HG03039 (cell line): ENCODE measurements around the gene CHRNE.
"Not testable (repeated sequence)": the region's sequence is repeated elsewhere in the genome, so short reads cannot be mapped to it uniquely, and the experiment has no call there.

Source experiments
- ATAC-seq: cut with Tn5 transposase; IDR thresholded peaks from one replicate; pipeline ENCODE4 v1.9.1; 2021; ENCODE audit warnings: mild to moderate bottlenecking, moderate library complexity; ENCODE audit not compliant: unreplicated experiment

CHRNE gene

DNA sequence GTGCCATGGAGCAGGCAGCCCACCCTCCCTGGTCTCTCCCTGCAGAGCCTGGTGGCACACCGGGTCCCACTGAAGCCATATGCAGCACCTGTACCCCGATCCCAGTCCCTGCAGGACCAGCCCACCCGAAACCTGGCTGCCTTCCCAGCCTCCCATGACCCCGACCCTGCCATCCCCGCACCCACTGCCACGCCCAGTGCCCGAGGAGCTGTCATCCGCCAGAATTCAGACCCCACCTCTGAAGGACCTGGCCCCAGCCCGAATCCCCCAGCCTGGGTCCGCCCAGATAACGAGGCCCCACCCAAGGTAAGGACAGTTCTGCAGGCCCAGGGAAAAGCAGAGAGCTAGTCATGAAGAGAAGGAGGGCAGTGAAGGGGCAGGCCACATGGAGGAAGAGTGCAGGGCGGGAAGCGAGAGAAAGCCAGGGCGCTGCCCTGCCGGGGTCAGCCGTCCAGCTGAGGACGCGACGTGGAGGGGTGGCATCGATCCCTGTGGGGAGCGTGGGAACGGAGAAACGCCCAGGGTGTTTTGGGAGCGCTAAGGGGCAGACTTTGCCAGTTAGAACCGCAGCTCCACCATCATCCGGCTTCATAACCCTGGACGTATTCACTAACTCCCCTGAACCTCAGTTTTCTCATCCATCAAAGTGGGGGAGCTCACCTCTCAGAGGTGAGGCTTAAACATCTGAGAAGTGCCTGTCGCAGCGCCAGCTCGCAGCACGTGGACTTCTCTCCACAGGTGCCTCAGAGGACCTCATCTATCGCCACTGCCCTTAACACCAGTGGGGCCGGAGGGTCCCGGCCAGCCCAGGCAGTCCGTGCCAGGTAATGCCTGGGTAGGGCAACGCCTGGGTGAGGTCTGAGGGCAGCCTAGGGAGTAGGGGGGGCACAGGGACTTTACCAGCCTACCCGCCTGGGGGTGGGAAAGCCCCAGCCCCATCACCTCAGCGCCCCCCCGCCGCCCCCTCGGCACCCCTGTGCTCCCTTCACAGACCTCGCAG is 11.2 kb downstream of the CHRNE start:
- no peak for ATAC-seq

GRCh38 chr17:4887581-4887980 is 15.3 kb downstream of the CHRNE start:
- ATAC-seq, result no peak

DNA sequence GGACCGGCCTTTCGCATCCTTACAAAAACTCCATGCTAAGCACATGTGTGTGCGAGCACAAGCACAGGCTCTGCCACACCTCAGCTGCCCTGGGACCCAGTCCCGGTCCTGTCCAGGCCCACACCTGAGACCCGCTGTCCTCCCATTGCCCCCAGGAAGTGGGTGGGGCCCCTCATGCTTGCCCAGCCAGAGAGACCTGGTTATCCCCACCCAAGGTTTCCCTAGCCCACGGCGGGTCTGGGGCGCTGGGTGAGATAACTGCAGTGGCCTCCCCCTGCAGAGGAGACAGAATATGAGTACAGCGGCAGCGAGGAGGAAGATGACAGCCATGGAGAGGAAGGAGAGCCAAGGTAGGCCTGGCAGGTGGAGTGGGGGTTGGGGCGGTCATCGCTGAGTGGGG is 16.1 kb downstream of the CHRNE start:
- ATAC-seq, result no peak

- ATAC-seq, result no peak
Observed at GRCh38 chr17:4884489-4884888, 18.4 kb downstream of the CHRNE start.

DNA sequence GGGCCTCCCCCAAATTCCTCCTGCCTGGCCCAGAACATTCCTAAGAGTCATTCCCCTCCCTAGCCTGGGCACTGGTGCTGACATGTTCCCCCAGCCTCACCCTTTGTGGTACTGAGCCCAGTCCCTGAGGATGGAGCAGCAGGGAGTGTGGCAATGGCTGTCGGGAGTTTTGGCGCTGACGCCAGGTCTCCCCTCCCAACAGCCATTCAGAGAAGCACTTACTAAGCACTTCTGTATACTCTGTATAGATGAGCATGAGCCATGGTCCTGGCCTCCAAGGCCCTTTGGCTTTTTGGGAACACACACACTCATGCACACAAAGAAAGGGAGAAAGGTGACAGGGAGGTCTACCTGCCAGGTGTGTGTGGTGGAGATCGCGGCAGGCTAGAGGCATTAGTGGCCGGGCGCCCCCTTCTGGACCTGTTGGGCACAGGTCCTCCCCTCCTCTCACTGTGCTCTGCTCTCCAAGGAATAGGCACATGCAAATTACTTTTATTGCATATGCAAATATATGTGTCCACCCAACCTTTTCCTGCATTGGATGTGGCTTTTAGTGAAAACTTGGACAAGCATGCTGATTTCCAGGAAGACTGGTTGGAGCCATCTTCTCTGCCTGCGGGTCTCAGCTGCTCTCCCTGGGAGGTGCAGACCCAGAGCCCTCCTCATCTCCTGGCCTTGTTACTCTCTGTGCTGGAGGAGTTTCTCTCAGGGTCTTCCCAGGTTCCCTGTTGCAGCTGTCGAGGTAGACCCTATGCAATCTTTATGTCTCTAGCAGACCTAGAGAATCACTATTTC is 20.9 kb downstream of the CHRNE start:
- no peak for ATAC-seq

GRCh38 chr17:4880857-4881256 is 22.0 kb downstream of the CHRNE start:
- no peak for ATAC-seq

- no peak for ATAC-seq
Observed at GRCh38 chr17:4879601-4880000, 23.3 kb downstream of the CHRNE start.

DNA sequence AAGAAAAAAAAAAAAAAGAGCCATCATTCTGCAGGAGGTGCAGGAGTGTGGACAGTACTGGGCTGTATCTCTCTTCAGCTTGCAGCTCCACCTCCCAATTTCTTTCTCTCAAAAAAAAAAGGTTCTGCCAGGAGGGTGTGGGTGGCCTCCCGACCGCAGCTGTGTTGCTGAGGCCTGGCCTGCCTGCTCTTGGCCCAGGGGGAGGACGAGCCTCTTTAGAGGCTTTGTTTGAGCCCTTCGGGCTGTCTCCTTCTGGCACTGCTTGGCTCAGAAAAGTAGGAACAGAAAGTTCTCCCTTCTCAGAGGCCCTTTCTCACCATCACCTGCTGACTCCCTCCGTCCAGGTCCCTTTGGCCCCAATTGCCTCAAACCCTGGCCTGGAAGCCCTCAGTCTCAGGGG is 25.8 kb downstream of the CHRNE start:
- no peak for ATAC-seq

- no peak for ATAC-seq
Observed at GRCh38 chr17:4872786-4873185, 30.1 kb downstream of the CHRNE start.

DNA sequence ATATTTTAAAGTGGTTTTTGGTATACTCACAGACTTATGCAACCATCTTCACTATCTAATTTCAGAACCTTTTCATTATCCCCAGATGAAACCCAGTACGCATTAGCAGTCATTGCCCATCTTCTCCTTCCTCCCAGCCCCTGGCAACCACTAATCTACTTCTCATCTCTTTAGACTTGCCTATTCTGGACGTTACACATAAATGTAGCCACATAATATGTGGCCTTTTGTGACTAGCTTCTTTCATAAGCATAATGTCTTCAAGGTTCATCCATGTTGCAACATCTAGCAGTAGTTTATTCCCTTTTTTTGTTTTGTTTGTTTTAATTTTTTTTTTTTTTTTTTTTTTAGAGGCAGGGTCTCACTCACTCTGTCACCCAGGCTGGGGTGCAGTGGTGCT is 32.0 kb downstream of the CHRNE start:
- ATAC-seq, result no peak

DNA sequence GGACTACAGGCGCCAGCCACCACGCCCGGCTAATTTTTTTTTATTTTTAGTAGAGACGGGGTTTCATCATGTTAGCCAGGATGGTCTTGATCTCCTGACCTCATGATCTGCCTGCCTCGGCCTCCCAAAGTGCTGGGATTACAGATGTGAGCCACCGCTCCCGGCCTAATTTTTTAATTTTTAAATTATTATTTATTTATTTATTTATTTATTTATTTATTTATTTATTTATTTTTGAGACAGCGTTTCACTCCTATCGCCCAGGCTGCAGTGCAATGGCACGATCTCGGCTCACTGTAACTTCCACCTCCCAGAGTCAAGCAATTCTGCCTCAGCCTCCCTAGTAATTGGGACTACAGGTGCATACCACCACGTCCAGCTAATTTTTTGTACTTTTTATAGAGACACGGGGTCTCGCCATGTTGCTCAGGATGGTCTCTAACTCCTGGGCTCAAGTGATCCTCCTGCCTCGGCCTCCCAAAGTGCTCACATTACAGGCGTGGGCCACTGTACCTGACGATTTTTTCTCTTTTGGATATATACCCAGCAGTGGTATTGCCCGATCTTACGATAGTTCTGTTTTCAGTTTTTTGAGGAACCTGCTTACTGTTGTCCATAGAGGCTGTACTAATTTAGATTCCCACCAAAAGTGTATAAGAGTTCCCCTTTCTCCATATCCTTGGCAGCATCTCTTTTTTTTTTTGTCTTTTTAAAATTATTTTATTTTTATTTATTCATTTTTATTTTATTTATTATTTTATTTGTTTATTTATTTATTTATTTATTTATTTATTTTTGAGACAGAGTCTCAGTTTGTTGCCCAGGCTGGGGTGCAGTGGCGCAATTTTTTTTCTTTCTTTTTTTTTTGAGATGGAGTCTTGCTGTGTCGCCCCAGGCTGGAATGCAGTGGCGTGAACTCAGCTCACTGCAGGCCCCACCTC is 33.6 kb downstream of the CHRNE start:
- not testable (repeated sequence) for ATAC-seq

DNA sequence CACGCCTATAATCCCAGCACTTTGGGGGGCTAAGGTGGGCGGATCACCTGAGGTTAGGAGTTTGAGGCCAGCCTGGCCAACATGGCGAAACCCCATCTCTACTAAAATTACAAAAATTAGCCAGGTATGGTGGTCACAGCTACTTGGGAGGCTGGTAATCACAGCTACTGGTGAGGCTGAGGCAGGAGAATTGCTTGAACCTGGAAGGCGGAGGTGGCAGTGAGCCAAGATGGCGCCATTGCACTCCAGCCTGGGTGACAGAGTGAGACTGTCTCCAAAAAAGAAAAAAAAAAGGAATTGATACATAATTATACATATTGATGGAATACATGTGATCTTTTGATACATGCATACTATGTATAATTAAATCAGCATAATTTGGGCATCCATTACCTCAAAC is 35.4 kb downstream of the CHRNE start:
- not testable (repeated sequence) for ATAC-seq

- ATAC-seq, result no peak
Observed at GRCh38 chr17:4863321-4863720, 39.6 kb downstream of the CHRNE start.

DNA sequence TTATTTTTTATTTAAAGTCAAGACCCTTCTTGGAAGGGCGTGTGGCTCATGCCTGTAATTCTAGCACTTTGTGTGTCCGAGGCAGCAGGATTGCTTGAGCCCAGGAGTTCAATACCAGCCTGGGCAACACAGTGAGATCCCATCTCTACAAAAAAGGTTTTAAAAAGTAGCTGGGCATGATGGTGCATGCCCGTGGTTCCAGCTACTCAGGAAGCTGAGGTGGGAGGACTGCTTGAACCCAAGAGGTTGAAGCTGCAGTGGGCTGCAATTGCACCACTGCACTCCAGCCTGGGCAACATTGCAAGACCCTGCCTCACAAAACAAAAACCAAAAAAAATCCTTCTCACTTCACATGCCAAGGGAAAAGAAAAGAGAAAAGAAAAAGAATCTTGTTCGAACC is 40.2 kb downstream of the CHRNE start:
- no peak for ATAC-seq

GRCh38 chr17:4861052-4861451 is 41.8 kb downstream of the CHRNE start:
- ATAC-seq, result no peak

DNA sequence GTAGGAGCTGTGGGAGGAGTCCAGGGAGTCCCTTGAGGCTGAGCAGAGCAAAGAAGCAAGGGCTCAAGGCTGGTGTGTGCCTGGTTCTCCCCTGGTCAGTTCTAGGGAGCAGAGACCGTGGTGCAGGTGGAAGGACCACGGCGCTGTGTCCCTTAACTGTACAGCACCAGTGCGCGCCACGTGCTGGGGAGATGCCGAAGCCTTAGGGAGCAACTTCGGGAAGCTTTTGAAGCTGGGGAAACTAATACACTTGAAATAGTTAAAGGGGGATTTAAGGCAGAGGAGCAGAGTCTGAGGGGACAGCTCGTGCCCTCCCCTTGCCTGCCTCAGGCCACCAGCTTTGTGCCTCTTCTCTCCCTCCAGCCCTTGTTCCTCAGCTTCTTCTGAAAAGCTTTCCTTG is 42.2 kb downstream of the CHRNE start:
- no peak for ATAC-seq

GRCh38 chr17:4859816-4860625 is 42.9 kb downstream of the CHRNE start:
- no peak for ATAC-seq

- no peak for ATAC-seq
Observed at GRCh38 chr17:4858882-4859260, 44.0 kb downstream of the CHRNE start.

GRCh38 chr17:4858068-4858881 is 44.6 kb downstream of the CHRNE start:
- no peak for ATAC-seq
